ENCODE data around the gene SPEF1. TPM values are rescaled to one million over a fixed set of nuclear protein-coding genes. Genes with fewer than 3 reads are reported as not detected.

The SPEF1 gene
- total and polyA plus RNA-seq, 10 donors, result 0.06 to 0.11 TPM; not detected in 8

- TF ChIP-seq POLR2A (IDR thresholded peaks at IDR 0.05) (no peak), POLR2AphosphoS5 (IDR thresholded peaks at IDR 0.05) (no peak)
- TF ChIP-seq, protein P1, sequence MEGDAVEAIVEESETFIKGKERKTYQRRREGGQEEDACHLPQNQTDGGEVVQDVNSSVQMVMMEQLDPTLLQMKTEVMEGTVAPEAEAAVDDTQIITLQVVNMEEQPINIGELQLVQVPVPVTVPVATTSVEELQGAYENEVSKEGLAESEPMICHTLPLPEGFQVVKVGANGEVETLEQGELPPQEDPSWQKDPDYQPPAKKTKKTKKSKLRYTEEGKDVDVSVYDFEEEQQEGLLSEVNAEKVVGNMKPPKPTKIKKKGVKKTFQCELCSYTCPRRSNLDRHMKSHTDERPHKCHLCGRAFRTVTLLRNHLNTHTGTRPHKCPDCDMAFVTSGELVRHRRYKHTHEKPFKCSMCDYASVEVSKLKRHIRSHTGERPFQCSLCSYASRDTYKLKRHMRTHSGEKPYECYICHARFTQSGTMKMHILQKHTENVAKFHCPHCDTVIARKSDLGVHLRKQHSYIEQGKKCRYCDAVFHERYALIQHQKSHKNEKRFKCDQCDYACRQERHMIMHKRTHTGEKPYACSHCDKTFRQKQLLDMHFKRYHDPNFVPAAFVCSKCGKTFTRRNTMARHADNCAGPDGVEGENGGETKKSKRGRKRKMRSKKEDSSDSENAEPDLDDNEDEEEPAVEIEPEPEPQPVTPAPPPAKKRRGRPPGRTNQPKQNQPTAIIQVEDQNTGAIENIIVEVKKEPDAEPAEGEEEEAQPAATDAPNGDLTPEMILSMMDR (IDR thresholded peaks at IDR 0.05 in 8 of 11, conservative IDR thresholded peaks at IDR 0.05 in 3 of 11), result no peak
- Histone ChIP-seq H3K27ac (peak overlapping the region in 1 of 8 donors; percentile 82), H3K4me3 (no peak overlapping the region), H3K27me3 (replicated peaks in 1 of 7) (peaks cover 0 to 76% (median 10%) of the 10 kb centered on the region in 7 donors), H3K4me1 (peaks cover 0 to 78% (median 27%) of the 10 kb centered on the region in 6 donors), H3K9me3 (no peaks in the 10 kb centered on the region), H3K36me3 (peaks cover 0 to 7% (median 0%) of the 10 kb centered on the region in 6 donors)
- peak; percentile 35 for DNase-seq
- intact Hi-C loops (cut with DNase I; ENCODE audit: low total_unique reads), result no loop called here
- WGBS, 5 donors, result 80 to 89% (median 86%) methylated on average over 12 of the region's 12 CpGs
Measured at GRCh38 chr20:3730803-3731672, 50.2 kb downstream of the SPEF1 start.

DNA sequence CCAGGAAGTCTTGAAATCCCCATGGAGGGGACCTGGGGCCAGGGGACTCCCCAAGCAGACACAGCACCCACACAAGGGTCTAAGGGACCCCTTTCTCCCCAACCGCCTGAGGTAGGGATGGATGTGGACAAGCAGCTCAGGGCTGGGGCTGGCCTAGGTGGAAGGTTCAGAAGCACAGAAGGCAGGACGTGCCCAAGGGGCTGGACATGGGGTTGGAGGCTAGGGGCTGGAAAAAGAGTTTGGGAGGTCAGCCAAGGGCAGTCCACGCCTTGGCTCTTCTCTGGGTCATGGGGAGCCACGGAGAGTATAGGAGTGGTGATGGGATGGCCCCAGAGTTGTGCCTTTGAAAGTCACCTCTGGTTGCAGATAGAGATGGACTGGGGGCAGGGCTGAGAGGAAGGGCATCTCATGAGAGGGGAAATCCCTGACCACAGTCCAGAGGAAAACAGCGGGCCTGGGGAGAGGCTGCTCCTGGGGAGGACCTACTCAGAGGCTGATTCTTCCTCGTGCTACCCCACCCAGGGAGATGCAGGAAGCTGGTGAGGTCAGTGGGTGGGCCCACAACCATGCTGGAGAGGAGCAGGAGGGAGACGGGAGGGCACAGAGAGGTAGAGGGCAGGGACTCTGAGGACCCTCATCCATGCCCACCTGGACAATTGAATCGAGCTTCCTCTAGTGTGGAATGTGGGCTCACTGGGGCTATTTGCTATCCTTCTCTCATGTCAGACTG is 51.3 kb downstream of the SPEF1 start:
- Histone ChIP-seq H3K4me1 (peaks cover 0 to 68% (median 26%) of the 10 kb centered on the region in 6 donors), H3K27ac (peak overlapping the region in 1 of 8 donors; percentile 38), H3K4me3 (no peak overlapping the region), H3K27me3 (replicated peaks in 1 of 7) (peaks cover 0 to 84% (median 10%) of the 10 kb centered on the region in 7 donors), H3K36me3 (no peaks in the 10 kb centered on the region), H3K9me3 (no peaks in the 10 kb centered on the region)
- TF ChIP-seq POLR2AphosphoS5 (IDR thresholded peaks at IDR 0.05) (peak in 1 of 3 donors; percentile 11), POLR2A (IDR thresholded peaks at IDR 0.05) (no peak)
- TF ChIP-seq, protein P1 (IDR thresholded peaks at IDR 0.05 in 8 of 11, conservative IDR thresholded peaks at IDR 0.05 in 3 of 11), result no peak
- 49 to 67% (median 58%) methylated on average over 7 to 8 of the region's 8 CpGs for WGBS, 5 donors
- intact Hi-C loops (cut with DNase I; ENCODE audit: low total_unique reads), result no loop called here
- peak; percentile 59 for DNase-seq

- no peak overlapping the region for H3K4me3 ChIP-seq
- no peaks in the 10 kb centered on the region for H3K36me3 ChIP-seq
- H3K27ac ChIP-seq, result no peak overlapping the region
- TF ChIP-seq POLR2A (IDR thresholded peaks at IDR 0.05) (no peak), POLR2AphosphoS5 (IDR thresholded peaks at IDR 0.05) (no peak)
- TF ChIP-seq, protein P1 (IDR thresholded peaks at IDR 0.05 in 8 of 11, conservative IDR thresholded peaks at IDR 0.05 in 3 of 11), result no peak
- H3K27me3 ChIP-seq (replicated peaks in 1 of 7), result peaks cover 0 to 84% (median 10%) of the 10 kb centered on the region in 7 donors
- H3K4me1 ChIP-seq, result peaks cover 0 to 62% (median 24%) of the 10 kb centered on the region in 6 donors
- intact Hi-C loops (cut with DNase I; ENCODE audit: low total_unique reads), result no loop called here
- WGBS, 5 donors, result 88 to 94% (median 89%) methylated on average over 2 to 6 of the region's 6 CpGs
- H3K9me3 ChIP-seq, result no peaks in the 10 kb centered on the region
- no peak for DNase-seq
Measured at GRCh38 chr20:3729378-3729777, 51.9 kb downstream of the SPEF1 start.
